HG03571 (cell line): ENCODE results near the gene UBE2F.
A peak's percentile ranks its signal among the peaks of the same experiment; 100 is the strongest.
"Not testable (repeated sequence)": the region's sequence is repeated elsewhere in the genome, so short reads cannot be mapped to it uniquely, and the experiment has no call there.

Source experiments
- ATAC-seq: cut with Tn5 transposase; IDR thresholded peaks from one replicate; pipeline ENCODE4 v1.9.1; 2021; ENCODE audit not compliant: unreplicated experiment

UBE2F gene

DNA sequence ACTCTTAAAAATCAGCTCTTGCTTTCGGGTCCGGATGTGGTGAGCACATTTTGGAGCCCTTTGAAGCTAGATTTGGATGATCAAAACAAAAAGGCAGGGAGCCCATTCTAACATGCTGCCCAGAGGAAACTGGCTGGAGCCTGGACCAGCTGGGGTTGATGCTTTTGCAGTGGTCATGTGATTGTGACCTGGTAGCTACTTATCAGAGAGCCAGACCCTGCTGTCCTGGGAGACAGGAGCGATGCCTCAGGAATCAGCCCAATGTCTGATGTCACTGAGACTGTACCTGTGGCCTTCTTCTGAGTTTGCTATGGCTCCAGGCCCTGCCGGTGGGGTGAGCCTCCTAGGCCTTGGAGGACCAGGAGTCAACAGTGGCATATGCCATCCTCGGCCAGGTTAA, 75.3 kb downstream of the UBE2F start:
- ATAC-seq: no peak

DNA sequence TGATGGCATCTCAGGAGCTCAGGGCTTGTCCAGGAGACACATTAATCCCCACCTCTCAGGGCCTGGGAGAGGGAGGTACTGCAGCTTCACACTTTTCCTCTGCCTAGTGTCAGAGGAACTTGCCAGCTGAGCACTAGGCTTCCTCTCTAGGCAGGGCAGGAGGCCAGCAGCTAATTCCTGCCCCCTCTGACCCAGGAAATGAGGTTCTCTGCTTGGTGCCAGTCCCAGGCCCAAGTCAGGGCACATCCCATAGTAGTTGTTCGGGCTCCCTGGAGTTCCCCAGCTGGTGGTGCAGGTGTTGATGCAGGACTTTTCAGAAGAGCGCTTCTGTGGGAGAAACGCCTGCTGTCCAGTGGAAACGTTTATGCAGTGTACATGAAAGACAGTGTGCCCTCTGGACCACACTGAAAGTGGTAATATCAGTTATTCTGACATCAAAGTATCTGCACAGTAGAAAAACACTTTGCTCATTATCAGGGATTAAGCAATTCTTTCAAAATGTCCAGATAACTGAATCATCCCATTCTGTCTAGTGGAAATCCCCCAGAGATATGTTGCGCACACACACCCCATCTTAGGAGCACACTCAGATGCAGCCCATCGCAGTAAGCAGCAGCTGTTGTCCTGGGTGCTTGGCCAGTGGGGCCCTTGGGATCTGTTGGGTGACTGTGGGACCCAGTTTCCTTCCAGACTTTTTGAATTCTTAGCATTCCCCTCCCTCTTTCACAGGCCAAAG, 76.2 kb downstream of the UBE2F start:
- no peak for ATAC-seq

DNA sequence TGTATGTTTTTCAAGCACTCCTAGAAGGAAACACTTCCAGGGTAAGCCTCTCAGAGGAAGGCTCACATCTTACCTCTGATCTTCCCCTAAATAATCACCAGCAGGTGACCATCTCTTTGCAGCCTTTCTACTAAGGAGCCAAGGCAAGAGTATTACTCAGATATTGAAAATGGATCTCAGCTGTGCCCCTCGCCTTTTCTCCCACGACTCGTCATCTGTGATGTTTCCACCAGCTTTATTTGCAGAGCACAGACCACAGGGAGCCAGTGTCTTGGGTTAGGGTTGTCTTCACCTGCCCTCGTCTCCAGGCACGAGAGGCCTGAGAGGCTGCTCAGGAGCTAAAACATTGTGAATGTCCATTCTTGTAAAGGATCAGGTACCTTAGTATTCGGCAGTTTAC, 77.0 kb downstream of the UBE2F start:
- ATAC-seq: no peak

DNA sequence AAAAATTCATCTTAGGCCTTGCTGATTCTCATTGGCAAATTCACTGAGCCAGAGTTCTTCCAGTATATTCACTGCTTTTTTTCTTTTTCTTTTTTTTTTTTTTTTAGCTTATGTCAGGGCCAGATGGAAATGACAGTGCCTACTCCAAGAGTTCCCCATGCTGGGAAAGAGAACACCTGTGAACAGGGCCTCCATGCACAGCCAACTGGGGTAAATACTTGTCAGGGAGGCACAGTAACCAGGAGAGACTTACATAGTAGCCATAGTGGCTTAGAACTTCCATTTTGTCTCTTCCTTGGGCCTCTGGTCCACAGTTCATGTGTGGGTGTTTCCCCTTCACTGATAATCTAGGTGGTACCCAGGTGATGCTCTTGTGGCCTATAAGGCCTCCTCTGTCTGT, 78.8 kb downstream of the UBE2F start:
- ATAC-seq: no peak

DNA sequence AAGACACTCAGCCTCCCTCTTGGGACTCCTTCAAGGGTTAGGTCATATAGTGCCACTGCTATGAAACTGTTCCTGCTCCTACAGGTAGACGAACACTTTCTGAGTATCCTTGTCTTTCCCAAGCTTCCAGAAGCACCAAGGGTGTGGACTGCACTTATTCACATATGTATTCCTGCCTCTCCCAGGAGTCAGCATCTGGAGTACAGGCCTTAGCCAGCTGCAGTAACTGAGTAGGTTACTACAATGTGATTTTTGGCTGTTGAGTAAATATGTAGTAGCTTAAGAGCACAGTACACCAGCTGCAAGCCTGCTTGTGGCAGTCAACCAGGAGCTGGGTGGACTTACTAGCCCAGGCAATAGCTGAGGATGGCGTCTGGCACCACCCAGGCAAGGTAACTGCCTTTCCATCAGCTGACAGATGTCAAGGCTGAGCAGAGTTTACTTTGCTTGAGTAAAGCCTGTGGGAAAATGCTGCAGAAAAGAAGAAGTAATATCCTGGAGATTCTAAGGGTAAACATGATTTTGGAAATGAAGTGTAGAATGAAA, 80.0 kb downstream of the UBE2F start:
- no peak for ATAC-seq

DNA sequence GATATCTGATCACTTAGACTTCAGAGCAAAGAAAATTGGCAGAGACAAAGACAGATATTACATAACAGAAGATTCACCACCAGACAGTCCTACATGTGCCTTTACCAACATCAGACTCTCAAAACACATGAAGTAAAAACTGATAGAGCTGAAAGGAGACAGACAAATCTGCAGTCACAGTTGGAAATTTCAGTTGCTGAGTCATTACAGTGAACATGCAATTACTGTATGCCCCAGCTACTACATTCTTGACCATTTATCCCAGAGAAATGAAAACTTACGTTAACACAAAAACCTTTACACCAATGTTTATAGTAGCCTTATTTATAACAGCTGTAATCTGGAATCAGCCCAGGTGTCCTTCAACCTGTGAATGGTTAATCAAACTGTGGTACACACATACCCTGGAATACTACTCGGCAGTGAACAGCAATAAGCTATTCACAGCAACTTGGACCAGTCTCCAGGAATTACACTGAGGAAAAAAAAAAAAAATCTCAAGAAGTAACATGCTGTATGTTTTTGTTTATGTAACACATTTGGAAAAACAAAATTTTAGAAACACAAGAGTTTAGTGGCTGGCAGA, 86.5 kb downstream of the UBE2F start:
- no peak for ATAC-seq

DNA sequence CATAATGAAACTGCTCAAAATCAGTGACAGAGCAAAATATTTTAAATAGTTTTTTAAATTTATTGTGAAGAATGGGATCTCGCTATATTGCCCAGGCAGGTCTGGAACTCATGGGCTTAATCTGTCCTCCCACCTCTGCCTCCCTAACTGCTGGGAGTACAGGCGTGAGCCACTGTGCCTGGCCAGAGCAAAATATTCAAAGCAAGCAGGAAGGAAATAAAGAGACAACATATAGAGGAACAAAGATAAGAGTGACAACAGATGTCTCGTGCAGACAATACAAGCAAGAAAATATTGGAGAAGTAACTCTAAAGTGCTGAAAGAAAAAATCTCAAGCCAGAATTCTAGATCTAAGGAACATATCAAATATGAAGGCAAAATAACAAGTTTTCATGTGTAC, 89.0 kb downstream of the UBE2F start:
- ATAC-seq: no peak

DNA sequence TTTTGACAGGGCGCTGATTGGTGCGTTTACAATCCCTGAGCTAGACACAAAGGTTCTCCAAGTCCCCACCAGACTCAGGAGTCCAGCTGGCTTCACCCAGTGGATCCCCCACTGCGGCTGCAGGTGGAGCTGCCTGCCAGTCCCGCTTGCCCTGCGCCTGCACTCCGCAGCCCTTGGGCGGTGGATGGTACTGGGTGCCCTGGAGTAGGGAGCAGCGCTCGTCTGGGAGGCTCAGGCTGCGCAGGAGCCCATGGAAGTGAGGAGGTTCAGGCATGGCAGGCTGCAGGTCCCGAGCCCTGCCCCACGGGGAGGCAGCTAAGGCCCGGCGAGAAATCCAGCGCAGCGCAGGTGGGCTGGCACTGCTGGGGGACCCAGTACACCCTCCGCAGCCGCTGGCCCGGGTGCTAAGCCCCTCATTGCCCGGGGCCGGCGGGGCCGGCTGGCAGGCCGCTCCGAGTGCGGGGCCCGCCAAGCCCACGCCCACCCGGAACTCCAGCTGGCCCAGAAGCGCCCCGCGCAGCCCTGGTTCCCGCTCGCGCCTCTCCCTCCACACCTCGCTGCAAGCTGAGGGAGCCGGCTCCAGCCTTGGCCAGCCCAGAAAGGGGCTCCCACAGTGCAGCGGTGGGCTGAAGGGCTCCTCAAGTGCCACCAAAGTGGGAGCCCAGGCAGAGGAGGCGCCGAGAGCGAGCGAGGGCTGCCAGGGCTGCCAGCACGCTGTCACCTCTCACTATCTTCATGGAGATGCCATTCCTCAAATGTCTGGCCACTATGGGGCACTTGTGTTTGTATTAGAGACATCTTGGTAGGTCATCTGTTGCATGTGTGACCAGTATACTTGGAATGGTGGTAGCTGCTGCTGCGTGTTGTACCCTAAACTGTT, 91.1 kb downstream of the UBE2F start:
- ATAC-seq: not testable (repeated sequence)

DNA sequence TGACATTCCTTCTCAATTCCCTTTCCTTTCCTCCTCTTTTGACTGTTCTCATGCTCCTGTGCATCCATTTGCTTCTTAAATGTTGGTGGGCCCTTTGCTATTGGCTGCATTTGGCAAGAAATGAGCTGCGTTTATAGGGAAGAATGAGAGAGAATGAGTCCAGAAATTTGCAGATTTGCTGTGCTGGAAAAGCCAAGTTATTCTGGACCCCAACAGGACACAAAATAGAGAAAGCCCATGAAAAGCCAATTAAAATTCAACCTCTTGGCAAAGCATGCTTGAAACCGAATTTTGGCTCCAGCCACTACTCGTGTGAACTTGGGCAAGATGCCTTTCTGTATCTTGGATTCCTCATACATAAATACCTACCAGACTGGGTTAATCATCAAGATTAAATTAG, 92.7 kb downstream of the UBE2F start:
- no peak for ATAC-seq

DNA sequence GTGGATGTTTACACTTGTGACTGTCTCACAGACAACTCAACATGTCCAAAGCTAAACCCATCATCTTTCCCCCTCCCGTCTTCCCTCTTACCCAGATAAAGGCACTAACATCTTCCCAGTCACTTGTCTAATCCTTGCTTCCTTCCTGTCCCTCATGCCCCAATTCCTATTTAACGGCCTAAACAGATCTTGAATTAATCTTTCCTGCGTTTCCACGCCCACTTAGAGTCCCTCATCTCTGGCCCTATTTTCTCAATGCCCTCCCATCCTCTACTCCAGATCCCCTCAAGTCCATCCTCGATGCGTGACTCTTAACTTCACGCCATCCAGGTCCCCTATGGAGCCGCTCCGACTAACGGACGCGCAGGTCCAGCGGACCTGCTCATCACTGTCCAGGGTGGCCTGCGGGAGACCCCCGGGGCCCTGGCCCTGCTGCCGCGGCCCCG, 93.3 kb downstream of the UBE2F start:
- ATAC-seq: no peak

DNA sequence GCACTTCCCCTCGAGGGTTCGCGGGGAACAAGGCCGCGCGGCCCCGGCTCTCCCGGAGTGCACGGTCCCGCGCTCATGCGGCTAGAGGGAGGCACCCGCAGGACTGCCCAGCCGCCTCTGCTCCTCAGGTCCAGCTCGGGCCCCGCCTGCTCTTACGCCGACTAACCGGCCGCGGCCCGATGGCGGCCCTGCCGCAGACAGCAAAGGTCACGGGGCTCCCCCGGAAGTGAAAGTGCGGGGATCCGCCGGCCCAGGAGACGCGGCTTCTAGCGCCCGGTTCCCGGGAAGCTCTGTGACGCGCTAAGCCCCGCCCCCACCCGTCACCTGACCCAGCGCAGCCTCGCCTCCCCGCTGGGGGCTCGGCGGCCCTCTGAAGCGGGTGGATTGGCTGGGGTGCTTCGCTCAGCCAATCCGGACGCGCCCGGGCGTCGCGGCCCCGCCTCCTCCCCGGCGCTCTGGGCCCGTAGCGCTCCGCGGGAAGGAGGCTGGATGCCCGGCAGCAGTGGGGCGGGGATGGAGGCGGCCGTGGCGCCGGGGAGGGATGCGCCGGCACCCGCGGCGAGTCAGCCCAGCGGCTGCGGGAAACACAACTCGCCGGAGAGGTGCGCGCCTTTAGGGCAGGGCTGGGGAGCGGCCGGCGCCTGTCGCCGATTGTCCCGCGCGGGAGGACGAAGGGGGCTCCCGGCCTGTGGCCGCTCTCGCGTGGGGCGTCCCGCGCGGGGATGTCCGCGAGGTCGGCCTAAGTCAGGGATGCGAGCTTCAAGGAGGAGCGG, 93.9 kb downstream of the UBE2F start, which contains the start of gene SCLY:
SCLY (plus strand) TSS at position 460 of the 773 bp plus-strand sequence; CDS start at position 514, 54 bp downstream.
- peak; percentile 95 for ATAC-seq

DNA sequence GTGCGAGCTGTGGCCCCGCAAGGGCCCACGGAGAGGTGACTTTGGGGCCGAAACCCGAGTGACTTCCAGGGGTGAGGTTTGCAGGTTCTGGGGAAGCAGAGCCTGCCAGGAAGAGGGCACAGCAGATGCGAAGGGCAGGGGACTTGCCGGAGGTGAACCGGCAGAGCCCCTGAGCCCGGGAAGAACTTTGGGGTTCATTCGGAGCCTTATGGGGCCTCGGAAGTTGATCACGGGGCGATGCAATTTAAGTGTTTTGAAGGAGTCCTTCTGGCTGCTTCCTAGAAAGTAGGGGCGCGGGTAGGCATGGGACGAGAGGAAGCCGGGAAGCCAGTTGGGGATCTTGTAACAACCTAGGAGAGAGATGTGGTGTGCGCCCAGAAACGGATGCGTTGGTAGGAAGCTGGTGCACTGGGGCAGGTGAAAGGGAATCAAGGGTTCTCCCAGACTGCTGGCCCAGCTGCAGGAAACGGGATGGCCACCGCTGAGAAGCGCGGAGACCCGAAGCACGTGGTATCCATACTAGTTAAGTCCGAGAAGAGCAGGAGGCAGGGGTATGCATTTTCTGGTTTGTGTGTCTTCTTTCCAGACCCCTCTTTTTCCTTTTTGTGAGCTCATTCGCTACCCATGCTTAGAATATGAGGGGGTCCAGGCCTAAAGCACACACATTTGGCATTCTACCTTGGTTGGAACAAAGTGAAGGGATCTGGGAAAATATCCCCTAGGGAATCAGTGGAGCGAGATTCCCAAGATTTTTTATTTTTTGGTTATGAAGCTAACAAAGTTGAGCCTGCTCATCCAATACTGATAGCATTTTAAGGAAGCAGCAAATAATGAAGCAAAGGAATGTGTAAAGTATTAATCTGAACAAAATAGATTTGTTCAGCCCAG, 94.7 kb downstream of the UBE2F start:
- peak; percentile 12 for ATAC-seq

DNA sequence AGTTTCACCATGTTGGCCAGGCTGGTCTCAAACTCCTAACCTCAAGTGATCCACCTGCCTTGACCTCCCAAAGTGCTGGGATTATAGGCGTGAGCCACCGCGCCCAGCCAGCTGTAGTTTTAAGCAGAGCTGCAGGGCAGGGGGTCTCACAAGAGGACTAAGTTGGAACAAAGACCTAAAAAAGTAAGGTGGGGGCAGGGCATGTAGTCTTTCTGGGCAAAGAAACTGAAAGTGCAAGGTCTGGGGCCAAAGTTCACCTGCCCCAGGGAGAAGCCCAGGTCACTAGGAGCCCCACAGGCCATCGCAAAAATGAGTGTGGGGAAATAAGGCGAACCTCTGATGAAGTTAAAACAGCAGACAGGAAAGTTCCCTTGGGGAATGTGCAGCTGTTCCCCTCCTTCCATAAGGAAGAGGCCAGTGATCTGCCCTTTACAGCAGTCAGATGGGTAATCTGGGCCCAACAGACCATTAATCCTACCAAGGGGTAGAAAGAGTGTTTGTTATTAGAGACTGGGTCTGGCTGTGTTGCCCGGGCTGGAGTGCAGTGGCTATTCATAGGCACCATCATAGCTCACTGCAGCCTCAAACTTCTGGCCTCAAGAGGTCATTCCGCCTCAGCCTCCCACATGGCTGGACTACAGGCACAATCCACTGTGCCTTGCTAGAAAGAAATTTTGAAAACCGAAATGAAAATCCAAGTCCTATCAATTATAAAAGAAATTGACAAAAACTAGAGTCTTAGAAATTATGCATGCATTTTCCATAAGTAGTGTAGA, 96.8 kb downstream of the UBE2F start:
- no peak for ATAC-seq

DNA sequence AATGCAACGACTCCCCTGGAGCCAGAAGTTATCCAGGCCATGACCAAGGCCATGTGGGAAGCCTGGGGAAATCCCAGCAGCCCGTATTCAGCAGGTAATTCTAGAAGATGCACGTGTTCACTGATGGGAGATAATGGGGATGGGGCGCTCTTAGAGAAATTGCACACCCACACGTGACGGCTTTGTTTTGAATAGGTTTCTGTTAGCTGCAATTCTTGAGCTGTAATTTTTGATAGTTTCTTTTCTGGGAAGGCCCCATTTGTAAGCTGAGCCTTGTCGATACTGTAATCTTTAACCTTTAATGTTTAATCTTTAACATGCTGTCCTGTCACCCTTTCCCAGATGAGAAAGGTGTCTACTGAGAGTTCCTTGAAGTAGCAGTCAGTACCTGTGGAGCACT, 97.6 kb downstream of the UBE2F start:
- ATAC-seq: no peak

DNA sequence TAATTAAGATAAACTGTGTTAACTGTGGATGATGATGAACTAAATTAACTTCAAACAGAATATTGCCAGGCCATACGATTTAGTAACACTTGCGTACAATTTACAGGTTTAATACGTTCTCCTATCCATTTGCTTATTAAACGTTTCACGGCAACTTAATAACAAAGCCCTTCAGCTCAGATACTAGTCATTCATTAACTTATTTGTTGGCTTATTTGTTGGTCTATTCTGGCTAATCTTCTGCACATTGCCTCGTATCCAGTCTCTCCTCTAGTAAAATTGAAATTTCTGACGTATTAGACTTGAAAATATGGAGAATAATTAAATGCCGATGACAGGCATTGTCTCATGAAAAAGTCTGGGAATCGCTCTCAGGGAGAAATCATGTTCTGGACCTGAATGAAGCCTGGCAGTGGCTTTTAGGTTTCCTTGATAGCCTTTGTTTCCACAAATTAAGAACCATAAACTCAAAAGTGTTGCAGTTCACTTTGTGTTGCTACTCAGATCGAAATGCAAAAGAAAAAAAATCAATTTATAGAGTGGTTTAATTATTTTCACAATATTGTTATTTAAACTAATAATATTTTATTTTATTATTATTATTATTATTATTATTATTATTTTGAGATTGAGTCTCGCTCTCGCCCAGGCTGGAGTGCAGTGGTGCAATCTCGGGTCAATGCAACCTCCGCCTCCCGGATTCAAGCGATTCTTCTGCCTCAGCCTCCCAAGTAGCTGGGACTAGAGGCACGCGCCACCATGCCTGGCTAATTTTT, 98.4 kb downstream of the UBE2F start:
- no peak for ATAC-seq

DNA sequence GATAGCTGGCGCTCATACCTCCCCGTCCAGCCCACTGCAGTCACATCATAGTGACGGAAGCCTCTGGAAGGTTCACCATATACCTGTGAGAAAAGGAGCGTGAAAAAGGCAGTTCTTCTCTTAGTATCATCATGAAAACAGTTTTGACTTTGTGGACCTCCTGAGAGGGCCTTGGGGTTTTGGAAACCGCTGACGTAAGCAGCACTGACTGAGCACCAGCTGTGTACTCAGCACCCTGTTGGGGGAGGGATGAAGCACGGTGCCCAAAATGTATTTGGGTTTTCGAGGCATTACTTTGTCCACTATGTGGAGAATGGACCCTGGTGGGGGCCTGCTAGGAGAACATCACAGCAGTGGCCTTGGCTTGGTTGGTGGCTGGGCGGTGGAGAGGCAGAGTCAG, 99.4 kb downstream of the UBE2F start:
- ATAC-seq: no peak

DNA sequence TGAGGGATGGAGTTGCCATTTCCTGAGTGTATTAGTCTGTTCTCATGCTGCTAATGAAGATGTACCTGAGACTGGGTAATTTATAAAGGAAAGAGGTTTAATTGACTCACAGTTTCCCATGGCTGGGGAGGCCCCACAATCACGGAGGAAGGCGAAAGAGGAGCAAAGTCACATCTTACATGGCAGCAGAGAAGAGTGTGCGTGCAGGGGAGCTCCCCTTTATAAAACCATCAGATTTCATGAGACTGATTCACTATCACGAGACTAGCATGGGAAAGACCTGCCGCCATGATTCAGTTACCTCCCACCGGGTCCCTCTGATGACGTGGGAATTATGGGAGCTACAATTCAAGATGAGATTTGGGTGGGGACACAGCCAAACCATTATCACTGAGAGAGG, 99.9 kb downstream of the UBE2F start:
- ATAC-seq: not testable (repeated sequence)

DNA sequence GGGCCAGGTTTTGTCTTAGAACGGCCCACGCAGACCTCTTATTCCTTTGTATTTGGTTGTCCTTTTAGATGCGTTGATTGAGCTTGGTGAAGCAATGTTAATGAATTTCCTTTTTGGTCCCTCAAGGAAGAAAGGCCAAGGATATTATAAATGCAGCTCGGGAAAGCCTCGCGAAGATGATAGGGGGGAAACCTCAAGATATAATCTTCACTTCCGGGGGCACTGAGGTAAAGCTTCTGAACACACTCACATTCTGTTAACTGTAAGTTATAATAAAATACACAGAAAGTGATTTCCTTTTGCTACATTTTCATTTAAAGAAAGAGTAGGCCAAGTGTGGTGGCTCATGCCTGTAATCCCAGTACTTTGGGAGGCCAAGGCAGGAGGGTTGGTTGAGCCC, 101.1 kb downstream of the UBE2F start:
- ATAC-seq: no peak
